Neural progenitor cell (in vitro differentiated cells): ENCODE measurements around the gene C2CD5. TPM values are rescaled to one million over a fixed set of nuclear protein-coding genes. Genes with fewer than 3 reads are reported as not detected.

Experiments
- DNase-seq: peaks from one replicate; pipeline ENCODE4 v3.0.0-alpha.2; 2016; ENCODE audit warnings: low spot score
- H2AFZ ChIP-seq: fragments of 200-600 bp; sonication (generic); replicated peaks from 2 replicates; pipeline ENCODE4 v1.6.1; 2016; ENCODE audit warnings: antibody characterized with exemption
- H3F3A ChIP-seq: fragments of 200-600 bp; sonication (generic); 2 replicates; pipeline ENCODE4 v1.6.1; 2016; ENCODE audit warnings: antibody characterized with exemption, low read depth
- H3K27ac ChIP-seq: fragments of 200-600 bp; sonication (generic); 2 replicates; pipeline ENCODE4 v1.5.1; 2016; ENCODE audit warnings: mild to moderate bottlenecking
- H3K27me3 ChIP-seq: fragments of 200-600 bp; sonication (generic); 2 replicates; pipeline ENCODE4 v1.6.1; 2016; ENCODE audit warnings: mild to moderate bottlenecking, moderate library complexity
- H3K36me3 ChIP-seq: fragments of 200-600 bp; sonication (generic); 2 replicates; pipeline ENCODE4 v1.5.1; 2016
- H3K4me1 ChIP-seq: fragments of 200-600 bp; sonication (generic); 2 replicates; pipeline ENCODE4 v1.6.1; 2016; ENCODE audit warnings: mixed run types
- H3K4me2 ChIP-seq: fragments of 200-600 bp; sonication (generic); 2 replicates; pipeline ENCODE4 v1.6.1; 2016
- H3K4me3 ChIP-seq: fragments of 200-600 bp; sonication (generic); 2 replicates; pipeline ENCODE4 v1.5.1; 2016
- H3K79me2 ChIP-seq: fragments of 200-600 bp; sonication (generic); 2 replicates; pipeline ENCODE4 v1.6.1; 2016; ENCODE audit warnings: low read depth
- H3K9ac ChIP-seq: fragments of 200-600 bp; sonication (generic); 2 replicates; pipeline ENCODE4 v1.6.1; 2016
- H3K9me3 ChIP-seq: fragments of 200-600 bp; sonication (generic); 2 replicates; pipeline ENCODE4 v1.5.1; 2016; ENCODE audit warnings: low read depth
- H4K20me1 ChIP-seq: fragments of 200-600 bp; sonication (generic); 2 replicates; pipeline ENCODE4 v1.6.1; 2016; ENCODE audit warnings: low read depth
- H3K27ac Mint-ChIP-seq: 3 replicates; pipeline ENCODE4 v1.8.0; 2021; ENCODE audit warnings: mixed read lengths
- H3K27me3 Mint-ChIP-seq: 2 replicates; pipeline ENCODE4 v1.8.0; 2022; ENCODE audit warnings: low read depth, mild to moderate bottlenecking, inconsistent platforms, moderate library complexity, mixed read lengths; ENCODE audit not compliant: insufficient read depth
- H3K36me3 Mint-ChIP-seq: 3 replicates; pipeline ENCODE4 v1.8.0; 2021; ENCODE audit warnings: mixed read lengths
- H3K4me1 Mint-ChIP-seq: 3 replicates; pipeline ENCODE4 v1.8.0; 2021; ENCODE audit warnings: mixed read lengths
- H3K4me3 Mint-ChIP-seq: 3 replicates; pipeline ENCODE4 v1.8.0; 2021; ENCODE audit warnings: mild to moderate bottlenecking, moderate library complexity, mixed read lengths
- H3K9me3 Mint-ChIP-seq: 3 replicates; pipeline ENCODE4 v1.8.0; 2020; ENCODE audit warnings: mixed read lengths
- CTCF ChIP-seq: fragments of 200-600 bp; sonication (generic); IDR thresholded peaks from 2 replicates; pipeline ENCODE4 v1.5.1; 2017; ENCODE audit warnings: antibody characterized with exemption, mild to moderate bottlenecking
- EZH2 ChIP-seq: fragments of 200-600 bp; sonication (generic); IDR thresholded peaks from 2 replicates; pipeline ENCODE4 v1.6.1; 2017; ENCODE audit warnings: antibody characterized with exemption, mild to moderate bottlenecking, moderate library complexity
- EZH2phosphoT487 ChIP-seq: fragments of 200-600 bp; sonication (generic); IDR thresholded peaks from 2 replicates; pipeline ENCODE4 v1.6.1; 2017; ENCODE audit warnings: antibody characterized with exemption
- total RNA-seq: library from RNA; depleted of rRNA; stranded (reverse); fragments of >200 nt; gene quantifications from 2 replicates; pipeline ENCODE4 v1.2.3, GENCODE V29; 2015; ENCODE audit warnings: low replicate concordance

The C2CD5 gene
- total RNA-seq, 1 donor from 2014 or later = 86.9 TPM

GRCh38 chr12:22578328-22578727 lies 34.0 kb upstream of the C2CD5 start:
- H3K36me3 ChIP-seq = no peaks in the 10 kb centered on the region
- no peaks in the 10 kb centered on the region for H3K79me2 ChIP-seq
- H2AFZ ChIP-seq = no peak overlapping the region
- TF ChIP-seq EZH2 = no peak
- no peak for TF ChIP-seq EZH2phosphoT487
- no peak for TF ChIP-seq CTCF
- H3K27ac ChIP-seq = no peak overlapping the region
- no peak overlapping the region for H3K4me3 ChIP-seq
- H3K9me3 Mint-ChIP-seq = peaks cover 2% of the 10 kb centered on the region
- H3K27me3 ChIP-seq = no peaks in the 10 kb centered on the region
- H3K9me3 ChIP-seq = no peaks in the 10 kb centered on the region
- H3K4me3 Mint-ChIP-seq = no peak overlapping the region
- no peak overlapping the region for H3K4me2 ChIP-seq
- H3K27ac Mint-ChIP-seq = no peak overlapping the region
- no peaks in the 10 kb centered on the region for H4K20me1 ChIP-seq
- H3K4me1 Mint-ChIP-seq = no peaks in the 10 kb centered on the region
- DNase-seq = no peak
- H3F3A ChIP-seq = no peaks in the 10 kb centered on the region
- H3K9ac ChIP-seq = no peak overlapping the region
- H3K36me3 Mint-ChIP-seq = no peaks in the 10 kb centered on the region
- H3K27me3 Mint-ChIP-seq = no peaks in the 10 kb centered on the region
- no peaks in the 10 kb centered on the region for H3K4me1 ChIP-seq

- Histone ChIP-seq H3K4me2 (no peak overlapping the region), H2AFZ (no peak overlapping the region), H4K20me1 (no peaks in the 10 kb centered on the region), H3K4me1 (no peaks in the 10 kb centered on the region), H3K79me2 (no peaks in the 10 kb centered on the region), H3K27ac (no peak overlapping the region), H3F3A (no peaks in the 10 kb centered on the region), H3K4me3 (no peak overlapping the region), H3K27me3 (no peaks in the 10 kb centered on the region), H3K9me3 (no peaks in the 10 kb centered on the region), H3K36me3 (no peaks in the 10 kb centered on the region), H3K9ac (no peak overlapping the region)
- no peak overlapping the region for H3K4me3 Mint-ChIP-seq
- no peak overlapping the region for H3K27ac Mint-ChIP-seq
- H3K36me3 Mint-ChIP-seq = no peaks in the 10 kb centered on the region
- no peaks in the 10 kb centered on the region for H3K4me1 Mint-ChIP-seq
- peaks cover 2% of the 10 kb centered on the region for H3K9me3 Mint-ChIP-seq
- no peaks in the 10 kb centered on the region for H3K27me3 Mint-ChIP-seq
- no peak for DNase-seq
- no peak for TF ChIP-seq EZH2
- TF ChIP-seq EZH2phosphoT487 = no peak
- no peak for TF ChIP-seq CTCF
These were observed 33.3 kb upstream of the C2CD5 start for GRCh38 chr12:22577667-22578066.

GRCh38 chr12:22576473-22576872 lies 32.1 kb upstream of the C2CD5 start:
- H3K36me3 ChIP-seq = no peaks in the 10 kb centered on the region
- peaks cover 2% of the 10 kb centered on the region for H3K9me3 Mint-ChIP-seq
- H3F3A ChIP-seq = no peaks in the 10 kb centered on the region
- H2AFZ ChIP-seq = no peak overlapping the region
- no peaks in the 10 kb centered on the region for H3K79me2 ChIP-seq
- no peaks in the 10 kb centered on the region for H3K4me1 ChIP-seq
- H3K4me1 Mint-ChIP-seq = no peaks in the 10 kb centered on the region
- no peak overlapping the region for H3K27ac ChIP-seq
- no peak for TF ChIP-seq CTCF
- TF ChIP-seq EZH2phosphoT487 = no peak
- no peak for TF ChIP-seq EZH2
- no peak overlapping the region for H3K4me3 Mint-ChIP-seq
- no peaks in the 10 kb centered on the region for H3K27me3 ChIP-seq
- no peak overlapping the region for H3K4me3 ChIP-seq
- no peak overlapping the region for H3K4me2 ChIP-seq
- no peaks in the 10 kb centered on the region for H4K20me1 ChIP-seq
- H3K27me3 Mint-ChIP-seq = no peaks in the 10 kb centered on the region
- no peak overlapping the region for H3K9ac ChIP-seq
- no peak for DNase-seq
- no peaks in the 10 kb centered on the region for H3K36me3 Mint-ChIP-seq
- H3K9me3 ChIP-seq = no peaks in the 10 kb centered on the region
- no peak overlapping the region for H3K27ac Mint-ChIP-seq

- no peaks in the 10 kb centered on the region for H3K27me3 Mint-ChIP-seq
These were observed 31.7 kb upstream of the C2CD5 start for GRCh38 chr12:22576065-22576464.

More at GRCh38 chr12:22576065-22576464, 31.7 kb upstream of the C2CD5 start:
- Mint-ChIP-seq H3K27ac (no peak overlapping the region), H3K4me1 (no peaks in the 10 kb centered on the region), H3K9me3 (peaks cover 2% of the 10 kb centered on the region), H3K4me3 (no peak overlapping the region), H3K36me3 (no peaks in the 10 kb centered on the region)
- H3K36me3 ChIP-seq = no peaks in the 10 kb centered on the region
- TF ChIP-seq EZH2 = no peak
- H3K4me1 ChIP-seq = no peaks in the 10 kb centered on the region
- H3K27ac ChIP-seq = no peak overlapping the region
- H3K79me2 ChIP-seq = no peaks in the 10 kb centered on the region
- no peaks in the 10 kb centered on the region for H3F3A ChIP-seq
- H3K9ac ChIP-seq = no peak overlapping the region
- H3K4me2 ChIP-seq = no peak overlapping the region
- DNase-seq = no peak
- H2AFZ ChIP-seq = no peak overlapping the region
- H4K20me1 ChIP-seq = no peaks in the 10 kb centered on the region
- H3K27me3 ChIP-seq = no peaks in the 10 kb centered on the region
- no peaks in the 10 kb centered on the region for H3K9me3 ChIP-seq
- no peak overlapping the region for H3K4me3 ChIP-seq
